ENCODE results near the gene ACAA2.

The ACAA2 gene

GRCh38 chr18:49764032-49764431 lies 49.3 kb downstream of the ACAA2 start:
- DNase-seq = no peak

DNA sequence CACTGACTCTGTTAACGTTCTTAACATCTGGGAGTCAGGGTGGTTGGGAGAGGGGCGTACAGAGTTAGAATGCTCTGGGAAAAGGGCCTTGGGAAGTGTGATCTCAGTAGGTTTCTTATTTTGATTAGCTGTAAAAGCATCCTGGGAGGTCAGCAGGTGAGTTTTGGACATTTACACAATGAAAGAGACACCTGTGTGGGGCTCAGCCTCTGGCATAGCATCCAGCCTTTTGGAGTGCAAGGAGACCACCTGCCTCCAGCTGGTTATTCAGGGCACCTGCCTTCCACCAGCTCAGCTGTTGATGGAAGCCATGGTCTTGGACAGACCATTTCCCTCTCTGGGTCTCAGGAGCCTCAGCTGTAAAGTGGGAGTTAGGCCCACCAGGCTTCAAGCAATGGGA lies 49.7 kb downstream of the ACAA2 start:
- no peak for DNase-seq

DNA sequence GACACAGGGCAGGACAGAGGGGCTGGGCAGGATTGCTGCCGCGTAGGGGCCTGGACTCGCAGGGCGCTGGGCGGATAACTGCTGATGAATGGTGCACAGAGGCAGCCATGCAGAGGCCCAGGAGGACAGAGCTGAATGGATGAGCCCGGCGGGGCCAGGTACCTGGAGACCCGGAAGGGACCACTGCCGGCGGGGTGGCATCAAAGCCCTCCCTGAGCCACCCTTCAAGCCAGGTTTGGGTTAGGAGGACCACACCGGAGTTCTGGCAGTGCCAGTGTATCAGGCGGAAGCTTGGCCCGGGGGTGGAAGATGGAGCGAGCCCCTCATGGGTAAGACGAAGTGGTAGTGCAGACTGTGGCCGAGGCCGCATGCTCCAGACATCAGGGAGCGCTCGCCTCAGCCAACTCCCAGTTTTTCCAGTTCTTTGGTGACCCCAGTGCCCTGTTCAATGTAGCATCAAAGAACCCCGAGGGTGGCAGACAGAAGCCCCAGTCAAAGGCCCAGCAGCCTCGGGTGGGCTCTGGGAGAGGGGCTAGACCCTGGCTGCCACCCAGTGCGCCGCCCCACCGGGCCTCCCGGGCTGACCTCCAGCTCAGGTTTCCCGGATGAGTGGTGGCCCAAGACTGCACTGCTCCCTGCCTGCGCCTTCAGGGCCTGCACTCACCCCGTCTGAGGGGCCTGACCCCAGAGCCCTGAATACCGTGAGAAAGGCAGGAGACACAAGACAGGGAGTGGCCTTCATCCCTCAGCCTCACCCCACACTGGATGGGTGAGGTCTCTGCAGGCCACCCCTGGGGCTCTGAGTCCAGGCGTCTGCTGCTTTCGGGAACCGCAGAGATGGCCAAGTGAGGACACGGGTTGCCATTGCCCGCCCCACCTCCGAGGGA lies 50.9 kb downstream of the ACAA2 start:
- DNase-seq = no peak

DNA sequence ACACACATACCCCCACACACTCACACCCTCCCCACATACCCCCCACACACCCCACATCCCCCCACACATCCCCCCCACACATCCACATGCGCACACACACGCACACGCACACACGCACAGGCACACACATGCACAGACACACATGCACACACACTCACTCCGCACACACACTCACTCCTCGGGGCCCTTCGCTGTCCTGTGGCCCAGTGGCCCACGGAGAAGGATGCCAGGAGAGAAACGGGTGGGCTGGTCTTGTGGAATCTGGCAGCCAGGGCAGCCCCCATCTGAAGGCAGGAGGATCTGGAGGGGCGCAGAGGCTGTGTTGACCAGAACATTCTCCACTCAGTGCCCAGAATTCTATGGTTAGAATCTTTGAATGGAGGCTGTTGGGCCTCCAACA lies 51.6 kb downstream of the ACAA2 start:
- no peak for DNase-seq

DNA sequence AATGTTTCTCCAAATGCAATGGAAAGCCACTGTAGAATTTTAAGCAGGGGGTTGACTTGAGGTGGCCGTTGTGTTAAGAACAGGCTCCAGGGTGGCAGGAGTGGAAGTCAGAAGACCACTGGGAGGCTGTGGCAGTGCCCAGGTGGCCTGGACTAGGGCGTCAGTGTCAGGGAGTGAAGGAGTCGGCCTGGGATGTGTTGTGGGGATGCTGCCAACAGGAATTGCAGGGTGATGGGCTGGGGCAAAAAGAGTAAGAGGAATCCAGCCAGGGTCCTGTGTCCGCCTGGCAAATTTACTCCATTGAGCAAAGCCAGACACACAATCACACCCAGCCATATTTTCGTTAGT lies 55.1 kb downstream of the ACAA2 start:
- no peak for DNase-seq

DNA sequence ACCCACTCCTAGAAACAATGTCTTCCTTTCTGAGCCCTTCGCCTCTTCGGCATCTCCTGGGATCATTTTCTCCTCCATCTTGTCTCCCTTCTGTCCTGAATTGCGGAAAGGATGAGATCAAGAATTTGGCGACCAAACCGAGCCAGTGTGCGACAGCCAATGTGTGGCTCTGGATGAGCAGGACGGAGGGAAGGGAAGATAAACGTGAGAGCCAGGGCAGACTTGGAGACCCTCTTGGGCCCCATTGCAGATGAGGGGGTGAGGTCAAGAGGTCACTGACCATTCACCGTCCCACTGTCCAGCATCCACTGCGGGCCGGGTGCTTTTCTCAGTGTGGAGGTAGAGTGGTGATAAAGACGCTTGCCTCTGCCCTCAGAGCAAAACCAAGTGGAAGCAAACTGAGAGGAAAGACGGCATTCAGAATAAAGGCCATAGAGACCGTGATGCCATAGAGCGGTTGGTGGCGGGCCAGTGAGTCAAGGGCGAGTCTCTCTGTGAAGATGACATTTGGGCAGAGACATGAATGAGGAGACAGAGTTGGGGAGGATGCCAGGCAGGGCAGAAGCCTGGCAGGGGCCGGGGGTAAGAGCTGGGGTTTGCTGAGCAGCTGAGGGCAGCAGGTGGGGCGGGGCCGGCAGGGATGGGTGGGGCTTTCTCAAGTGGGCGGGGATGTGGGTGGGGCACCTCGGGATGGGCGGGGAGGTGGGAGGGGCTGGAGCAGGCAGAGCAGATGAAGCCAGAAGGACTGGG lies 55.6 kb downstream of the ACAA2 start:
- DNase-seq = no peak

DNA sequence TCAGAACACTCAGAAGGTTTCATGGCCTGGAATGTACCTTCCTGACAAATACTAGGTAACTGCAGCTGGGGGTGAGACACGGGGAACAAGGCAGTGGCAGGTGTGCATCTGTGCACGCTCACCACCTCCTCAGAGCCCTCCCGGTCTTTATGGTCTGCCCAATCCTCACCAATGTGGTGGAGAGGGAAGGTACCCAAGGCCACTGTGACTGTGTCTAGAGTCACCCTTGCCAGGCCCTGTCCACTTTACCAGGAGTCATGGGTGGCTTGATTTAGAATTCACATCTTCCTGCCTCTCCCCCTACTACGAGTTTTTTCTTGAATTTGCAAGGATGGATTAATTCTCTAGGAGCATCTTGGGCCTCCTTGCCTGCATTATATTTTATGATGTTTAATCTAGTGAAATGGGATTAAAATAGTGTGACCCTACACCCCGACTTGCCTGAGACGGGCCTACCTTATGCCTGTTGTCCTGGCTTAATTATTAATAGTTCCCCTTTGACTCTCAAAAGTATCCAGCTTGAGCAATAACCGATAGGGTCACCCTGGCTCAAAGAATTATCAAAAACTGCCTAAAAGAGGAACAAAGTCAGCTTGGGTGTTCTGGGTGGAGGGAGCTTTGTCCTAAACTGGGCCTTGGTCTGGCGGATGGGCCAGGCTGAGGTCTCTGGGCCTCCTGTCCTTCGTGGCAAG lies 56.5 kb downstream of the ACAA2 start:
- no peak for DNase-seq

DNA sequence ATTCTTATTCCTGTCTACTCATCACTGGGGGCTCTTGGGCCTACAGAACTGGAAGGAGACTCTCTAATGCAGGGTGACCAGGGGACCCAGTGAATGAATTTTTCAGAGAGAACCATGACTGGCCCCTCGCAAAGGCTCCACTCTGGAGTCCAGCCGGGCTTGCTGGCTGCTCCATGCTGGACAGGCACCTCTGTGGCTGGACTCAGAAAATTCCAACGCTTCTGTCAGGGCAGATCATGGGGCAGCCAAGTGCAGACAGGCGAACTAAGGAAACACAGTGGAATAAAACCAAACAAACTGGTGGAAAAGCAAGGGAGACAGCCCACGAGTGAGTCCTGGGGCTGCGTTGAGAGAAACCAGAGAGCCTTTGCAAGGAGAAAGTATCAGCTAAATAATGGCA lies 57.2 kb downstream of the ACAA2 start:
- no peak for DNase-seq

GRCh38 chr18:49755489-49755888 lies 57.8 kb downstream of the ACAA2 start:
- no peak for DNase-seq

DNA sequence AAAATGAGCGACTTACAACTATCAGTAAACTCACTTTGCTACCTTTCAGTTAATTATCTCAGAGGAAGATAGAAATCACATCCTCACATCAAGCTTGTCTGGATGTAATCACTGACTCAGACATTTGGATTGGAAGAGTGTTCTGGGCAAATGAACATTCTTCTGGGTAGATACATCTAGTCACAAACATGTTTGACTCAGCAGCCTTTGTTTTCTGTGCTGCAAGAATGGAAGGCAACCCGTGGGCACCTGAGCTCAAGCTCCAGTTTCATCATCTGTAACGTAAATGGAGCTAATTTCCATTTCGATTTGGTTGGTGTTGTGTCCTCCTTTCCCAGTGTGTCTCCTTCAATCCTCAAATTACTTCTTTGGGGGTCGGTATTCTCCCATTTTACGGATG lies 58.5 kb downstream of the ACAA2 start:
- no peak for DNase-seq

DNA sequence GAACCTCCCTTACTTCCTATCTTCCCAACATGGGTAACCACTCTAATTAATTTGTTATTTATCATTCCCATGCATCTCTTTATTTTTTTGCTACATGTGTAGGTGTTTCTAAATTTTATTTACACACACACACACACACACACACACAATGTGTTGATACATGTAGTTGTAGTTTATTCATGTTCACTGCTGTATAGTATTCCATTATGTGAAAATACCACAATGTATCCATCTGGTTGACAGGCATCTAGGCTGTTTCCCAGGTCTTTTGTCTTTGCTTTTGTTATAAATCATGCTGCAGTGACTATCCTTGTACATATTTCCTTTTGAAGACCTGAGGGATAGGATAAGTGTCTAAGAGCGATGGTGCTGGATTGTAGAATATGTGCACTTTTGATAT lies 59.7 kb downstream of the ACAA2 start:
- DNase-seq = no peak

DNA sequence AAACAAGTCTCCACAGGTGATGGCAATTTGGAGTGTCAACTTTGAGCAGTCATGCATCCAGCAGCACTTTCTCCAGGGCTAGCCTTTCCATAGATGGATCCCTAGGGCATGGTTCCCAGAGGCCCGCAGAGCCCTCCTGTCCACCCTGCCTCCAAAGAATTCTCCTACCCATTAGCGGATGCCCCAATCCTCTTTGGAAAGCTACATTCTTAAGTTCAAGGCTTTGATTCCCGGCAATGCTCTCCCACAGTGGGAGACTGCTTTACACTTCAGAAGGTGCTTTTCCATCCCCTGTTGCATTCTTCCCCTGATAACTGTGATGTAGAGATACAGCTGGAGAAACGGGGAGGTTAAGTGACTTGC lies 61.3 kb downstream of the ACAA2 start:
- no peak for DNase-seq

DNA sequence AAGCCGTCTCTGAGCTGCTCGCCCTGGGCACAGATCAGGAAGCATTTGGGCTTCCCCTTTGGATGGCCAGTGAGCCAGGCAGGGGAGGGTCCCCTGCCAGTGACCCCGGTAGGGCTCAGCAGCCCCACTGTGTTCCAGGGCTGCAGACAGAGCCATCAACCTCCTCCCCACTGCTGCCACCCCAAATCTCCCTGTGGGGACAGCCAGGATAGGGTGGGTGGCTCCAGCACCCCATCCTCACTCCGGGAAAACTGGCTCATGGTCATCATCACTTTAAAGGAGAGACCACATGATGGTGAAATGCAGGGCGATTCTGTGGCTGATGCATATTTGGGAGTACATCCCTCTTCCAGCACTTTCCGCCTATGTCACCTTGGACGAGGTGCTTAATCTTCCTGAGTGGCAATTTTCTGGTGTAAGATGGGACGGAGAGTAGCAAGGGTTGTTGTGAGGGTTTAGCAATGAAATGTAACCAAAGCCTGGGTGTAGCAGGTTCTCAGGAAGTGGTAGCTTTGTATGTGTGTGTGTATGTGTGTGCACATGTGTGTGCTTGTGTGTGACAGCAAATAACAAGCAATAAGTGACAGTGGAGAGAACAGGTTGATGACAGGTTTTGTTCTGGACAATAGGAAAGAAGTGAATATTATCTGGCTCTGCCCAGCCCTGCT lies 61.8 kb downstream of the ACAA2 start:
- no peak for DNase-seq

DNA sequence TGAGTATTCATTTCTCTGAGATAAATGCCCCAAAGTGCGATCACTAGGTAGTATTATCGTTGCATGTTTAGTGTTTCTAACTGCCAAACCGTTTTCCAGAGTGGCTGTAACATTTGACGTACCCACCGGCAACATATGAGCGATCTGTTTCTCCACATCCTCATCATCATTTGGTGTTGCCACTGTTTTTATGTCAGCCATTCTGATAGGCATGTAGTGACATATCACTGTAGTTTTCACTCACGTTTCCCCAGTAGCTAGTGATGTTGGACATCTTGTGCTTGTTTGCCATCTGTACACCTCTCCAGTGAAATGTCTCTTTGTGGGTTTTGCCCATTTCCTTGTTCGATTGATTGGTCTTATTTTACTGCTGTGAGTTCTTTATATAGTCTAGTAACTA lies 63.8 kb downstream of the ACAA2 start:
- DNase-seq = no peak

DNA sequence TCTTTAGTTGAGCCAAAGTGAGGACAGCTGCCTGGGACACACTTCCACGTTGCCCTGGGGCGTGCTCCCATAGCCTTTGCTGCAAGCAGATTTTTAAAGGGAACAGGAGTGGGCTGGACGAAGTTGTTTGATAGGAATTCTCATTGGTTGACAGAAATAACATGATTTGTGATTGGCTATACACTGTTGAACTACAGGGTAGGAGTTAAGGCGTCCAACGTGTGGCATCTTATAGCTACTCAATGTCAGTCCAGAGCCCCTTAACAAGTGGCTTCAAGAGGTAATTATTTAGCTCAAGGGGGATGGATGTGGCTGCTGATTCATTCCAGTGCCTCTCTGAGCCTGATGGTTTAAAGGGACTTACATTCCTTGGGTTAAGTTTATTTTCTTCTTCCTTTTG lies 65.5 kb downstream of the ACAA2 start:
- no peak for DNase-seq

GRCh38 chr18:49745045-49746014 lies 68.0 kb downstream of the ACAA2 start:
- no peak for DNase-seq

- DNase-seq = no peak
Observed at GRCh38 chr18:49744376-49745008, 68.8 kb downstream of the ACAA2 start.

DNA sequence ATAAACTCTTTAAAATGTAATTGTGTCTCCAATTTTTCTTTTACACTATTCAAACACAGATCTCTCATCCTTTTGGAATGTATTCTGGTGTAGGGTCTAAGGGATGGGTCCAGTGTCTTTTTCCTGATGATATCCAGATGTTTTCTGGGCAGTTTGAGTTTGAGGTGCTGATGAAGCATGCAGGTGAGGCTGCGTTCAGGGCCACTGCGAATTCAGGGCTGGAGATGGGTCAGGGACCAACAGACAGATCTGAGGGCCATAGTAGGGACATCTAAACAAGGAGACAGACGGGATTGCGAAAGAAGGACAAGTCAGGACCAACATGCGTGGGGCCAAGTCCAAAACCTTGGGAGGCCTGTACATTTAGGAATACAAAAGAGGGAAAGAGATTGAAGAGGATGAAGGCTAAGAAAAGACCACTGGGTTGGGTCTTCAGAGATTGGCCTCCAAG lies 70.2 kb downstream of the ACAA2 start:
- DNase-seq = no peak

DNA sequence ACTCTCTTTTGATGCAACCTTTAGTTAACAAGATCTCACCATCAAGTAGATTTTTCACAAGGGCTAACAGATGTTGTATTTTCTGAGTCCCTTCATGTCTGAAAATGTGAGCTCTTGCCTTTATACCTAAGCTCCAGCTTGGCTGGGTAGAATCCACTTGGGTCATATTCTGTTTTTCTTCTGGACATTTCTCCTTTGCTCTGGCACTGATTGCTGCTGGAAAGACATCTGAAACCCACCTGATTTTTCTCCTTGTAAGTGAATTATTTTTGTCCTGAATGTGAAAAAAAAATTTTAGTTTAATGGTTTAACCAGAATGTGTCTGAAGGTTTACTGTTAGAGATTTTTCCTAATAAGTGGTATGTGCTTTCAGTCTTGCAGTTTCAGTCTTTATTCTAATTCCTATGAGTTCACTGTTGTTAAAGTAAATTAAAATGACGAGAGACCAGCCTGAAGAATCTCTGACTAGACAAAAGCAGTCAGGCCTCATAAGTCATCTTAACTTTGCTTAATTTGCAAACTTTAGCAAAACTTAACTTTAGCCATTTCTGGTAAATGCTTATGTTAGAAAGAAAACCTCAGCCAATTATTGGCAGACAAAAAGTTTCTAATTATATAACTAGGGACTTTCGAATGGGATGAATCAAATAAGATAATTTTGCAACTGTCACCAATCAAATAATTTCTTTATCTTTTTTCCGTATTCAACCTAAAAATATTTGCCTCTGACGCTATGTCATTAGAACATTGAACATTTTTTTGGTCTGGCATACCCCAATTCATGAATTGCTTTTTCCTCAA lies 70.8 kb downstream of the ACAA2 start:
- DNase-seq = no peak

- no peak for DNase-seq
Observed at GRCh38 chr18:49739275-49739674, 74.1 kb downstream of the ACAA2 start.

DNA sequence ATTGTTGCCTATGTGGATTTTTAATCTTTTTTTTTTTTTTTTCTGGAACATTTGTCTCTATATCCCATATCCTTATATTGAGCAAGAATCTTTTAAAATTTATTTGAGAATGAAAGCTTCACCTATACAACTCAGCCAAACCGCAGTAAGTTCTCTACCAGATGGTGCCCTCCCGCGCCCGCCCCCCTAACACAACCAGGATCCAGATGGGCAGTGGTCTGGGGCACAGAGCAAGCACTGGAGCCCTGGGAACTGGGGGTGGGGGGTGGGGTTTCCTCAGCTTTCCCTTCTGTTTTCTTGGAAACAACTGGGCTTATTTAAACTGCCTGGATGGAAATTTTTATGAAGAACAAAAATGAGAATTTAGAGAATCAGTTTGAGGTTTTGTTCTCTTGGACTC lies 74.6 kb downstream of the ACAA2 start:
- no peak for DNase-seq

All from NCI-H2029 (cell line).